ENCODE measurements around the gene AVPR2.

The AVPR2 gene

GRCh38 chrX:153926552-153926857 is 22.0 kb downstream of the AVPR2 start:
- no peak for DNase-seq (ENCODE audit: low read depth, low spot score)
- Histone ChIP-seq H3K4me1 (ENCODE audit: control insufficient read depth, insufficient read depth, low read length) (0 out of 2 replicates have a peak, but pooled peaks cover 1% of the 10 kb centered on the region), H3K9me3 (ENCODE audit: control insufficient read depth, insufficient read depth, low read length) (no peaks in the 10 kb centered on the region), H3K36me3 (ENCODE audit: control insufficient read depth, insufficient read depth, low read length) (peaks cover 12% of the 10 kb centered on the region), H3K27me3 (ENCODE audit: control insufficient read depth, insufficient read depth, low read length) (no peaks in the 10 kb centered on the region), H3K27ac (ENCODE audit: low read length) (no peak overlapping the region), H3K4me3 (ENCODE audit: low read length) (peak overlapping the region; percentile 48; the same call in 1 of the 2 replicates)
- no CpG with 5 or more reads among the region's 4 CpGs for WGBS (ENCODE audit: insufficient coverage, insufficient read length)

GRCh38 chrX:153926858-153927671 is 22.6 kb downstream of the AVPR2 start:
- H3K9me3 ChIP-seq (ENCODE audit: control insufficient read depth, insufficient read depth, low read length), result no peaks in the 10 kb centered on the region
- no peak for DNase-seq (ENCODE audit: low read depth, low spot score)
- no peaks in the 10 kb centered on the region for H3K27me3 ChIP-seq (ENCODE audit: control insufficient read depth, insufficient read depth, low read length)
- WGBS (ENCODE audit: insufficient coverage, insufficient read length), result no CpG with 5 or more reads among the region's 31 CpGs
- H3K4me3 ChIP-seq (ENCODE audit: low read length), result peak overlapping the region; percentile 68; the same call in 1 of the 2 replicates
- H3K27ac ChIP-seq (ENCODE audit: low read length), result no peak overlapping the region
- peaks cover 14% of the 10 kb centered on the region for H3K36me3 ChIP-seq (ENCODE audit: control insufficient read depth, insufficient read depth, low read length)
- H3K4me1 ChIP-seq (ENCODE audit: control insufficient read depth, insufficient read depth, low read length), result 0 out of 2 replicates have a peak, but pooled peaks cover 1% of the 10 kb centered on the region

- no CpG with 5 or more reads among the region's 8 CpGs for WGBS (ENCODE audit: insufficient coverage, insufficient read length)
These were observed 23.1 kb downstream of the AVPR2 start for GRCh38 chrX:153927672-153927921.

GRCh38 chrX:153927922-153928760 is 23.7 kb downstream of the AVPR2 start:
- DNase-seq (ENCODE audit: low read depth, low spot score), result peak; percentile 79
- Histone ChIP-seq H3K9me3 (ENCODE audit: control insufficient read depth, insufficient read depth, low read length) (no peaks in the 10 kb centered on the region), H3K27ac (ENCODE audit: low read length) (no peak overlapping the region), H3K27me3 (ENCODE audit: control insufficient read depth, insufficient read depth, low read length) (no peaks in the 10 kb centered on the region), H3K4me1 (ENCODE audit: control insufficient read depth, insufficient read depth, low read length) (0 out of 2 replicates have a peak, but pooled peaks cover 1% of the 10 kb centered on the region), H3K4me3 (ENCODE audit: low read length) (peak overlapping the region; percentile 68; the same call in 1 of the 2 replicates), H3K36me3 (ENCODE audit: control insufficient read depth, insufficient read depth, low read length) (peaks cover 14% of the 10 kb centered on the region)
- no CpG with 5 or more reads among the region's 76 CpGs for WGBS (ENCODE audit: insufficient coverage, insufficient read length)

More at GRCh38 chrX:153927672-153927921, 23.1 kb downstream of the AVPR2 start:
- no peaks in the 10 kb centered on the region for H3K9me3 ChIP-seq (ENCODE audit: control insufficient read depth, insufficient read depth, low read length)
- H3K4me1 ChIP-seq (ENCODE audit: control insufficient read depth, insufficient read depth, low read length), result 0 out of 2 replicates have a peak, but pooled peaks cover 1% of the 10 kb centered on the region
- no peak overlapping the region for H3K27ac ChIP-seq (ENCODE audit: low read length)
- no peak for DNase-seq (ENCODE audit: low read depth, low spot score)
- peaks cover 14% of the 10 kb centered on the region for H3K36me3 ChIP-seq (ENCODE audit: control insufficient read depth, insufficient read depth, low read length)
- H3K4me3 ChIP-seq (ENCODE audit: low read length), result peak overlapping the region; percentile 68; the same call in 1 of the 2 replicates
- H3K27me3 ChIP-seq (ENCODE audit: control insufficient read depth, insufficient read depth, low read length), result no peaks in the 10 kb centered on the region

- no peaks in the 10 kb centered on the region for H3K9me3 ChIP-seq (ENCODE audit: control insufficient read depth, insufficient read depth, low read length)
- no peak for DNase-seq (ENCODE audit: low read depth, low spot score)
- no peak overlapping the region for H3K27ac ChIP-seq (ENCODE audit: low read length)
- H3K27me3 ChIP-seq (ENCODE audit: control insufficient read depth, insufficient read depth, low read length), result no peaks in the 10 kb centered on the region
- peaks cover 14% of the 10 kb centered on the region for H3K36me3 ChIP-seq (ENCODE audit: control insufficient read depth, insufficient read depth, low read length)
- H3K4me3 ChIP-seq (ENCODE audit: low read length), result no peak overlapping the region
- 0 out of 2 replicates have a peak, but pooled peaks cover 1% of the 10 kb centered on the region for H3K4me1 ChIP-seq (ENCODE audit: control insufficient read depth, insufficient read depth, low read length)
- WGBS (ENCODE audit: insufficient coverage, insufficient read length), result no CpG with 5 or more reads among the region's 9 CpGs
These were observed 24.4 kb downstream of the AVPR2 start for GRCh38 chrX:153928846-153929245.

GRCh38 chrX:153929576-153929975 is 25.1 kb downstream of the AVPR2 start:
- no CpG with 5 or more reads among the region's 10 CpGs for WGBS (ENCODE audit: insufficient coverage, insufficient read length)
- no peaks in the 10 kb centered on the region for H3K9me3 ChIP-seq (ENCODE audit: control insufficient read depth, insufficient read depth, low read length)
- H3K27ac ChIP-seq (ENCODE audit: low read length), result no peak overlapping the region
- no peaks in the 10 kb centered on the region for H3K27me3 ChIP-seq (ENCODE audit: control insufficient read depth, insufficient read depth, low read length)
- H3K4me1 ChIP-seq (ENCODE audit: control insufficient read depth, insufficient read depth, low read length), result 0 out of 2 replicates have a peak, but pooled peaks cover 1% of the 10 kb centered on the region
- no peak for DNase-seq (ENCODE audit: low read depth, low spot score)
- peaks cover 14% of the 10 kb centered on the region for H3K36me3 ChIP-seq (ENCODE audit: control insufficient read depth, insufficient read depth, low read length)
- H3K4me3 ChIP-seq (ENCODE audit: low read length), result no peak overlapping the region

GRCh38 chrX:153930011-153930910 is 25.8 kb downstream of the AVPR2 start:
- Histone ChIP-seq H3K4me3 (ENCODE audit: low read length) (no peak overlapping the region), H3K27me3 (ENCODE audit: control insufficient read depth, insufficient read depth, low read length) (no peaks in the 10 kb centered on the region), H3K4me1 (ENCODE audit: control insufficient read depth, insufficient read depth, low read length) (0 out of 2 replicates have a peak, but pooled peaks cover 1% of the 10 kb centered on the region), H3K9me3 (ENCODE audit: control insufficient read depth, insufficient read depth, low read length) (no peaks in the 10 kb centered on the region), H3K36me3 (ENCODE audit: control insufficient read depth, insufficient read depth, low read length) (peaks cover 14% of the 10 kb centered on the region), H3K27ac (ENCODE audit: low read length) (no peak overlapping the region)
- no CpG with 5 or more reads among the region's 31 CpGs for WGBS (ENCODE audit: insufficient coverage, insufficient read length)
- DNase-seq (ENCODE audit: low read depth, low spot score), result no peak

GRCh38 chrX:153931151-153931550 is 26.7 kb downstream of the AVPR2 start:
- no peak for DNase-seq (ENCODE audit: low read depth, low spot score)
- H3K9me3 ChIP-seq (ENCODE audit: control insufficient read depth, insufficient read depth, low read length), result no peaks in the 10 kb centered on the region
- H3K4me3 ChIP-seq (ENCODE audit: low read length), result no peak overlapping the region
- no peaks in the 10 kb centered on the region for H3K27me3 ChIP-seq (ENCODE audit: control insufficient read depth, insufficient read depth, low read length)
- peaks cover 14% of the 10 kb centered on the region for H3K36me3 ChIP-seq (ENCODE audit: control insufficient read depth, insufficient read depth, low read length)
- no peak overlapping the region for H3K27ac ChIP-seq (ENCODE audit: low read length)
- WGBS (ENCODE audit: insufficient coverage, insufficient read length), result no CpG with 5 or more reads among the region's 8 CpGs
- 0 out of 2 replicates have a peak, but pooled peaks cover 1% of the 10 kb centered on the region for H3K4me1 ChIP-seq (ENCODE audit: control insufficient read depth, insufficient read depth, low read length)

GRCh38 chrX:153931748-153932147 is 27.3 kb downstream of the AVPR2 start:
- no peaks in the 10 kb centered on the region for H3K4me1 ChIP-seq (ENCODE audit: control insufficient read depth, insufficient read depth, low read length)
- no peaks in the 10 kb centered on the region for H3K27me3 ChIP-seq (ENCODE audit: control insufficient read depth, insufficient read depth, low read length)
- WGBS (ENCODE audit: insufficient coverage, insufficient read length), result no CpG with 5 or more reads among the region's 13 CpGs
- no peaks in the 10 kb centered on the region for H3K9me3 ChIP-seq (ENCODE audit: control insufficient read depth, insufficient read depth, low read length)
- no peak overlapping the region for H3K27ac ChIP-seq (ENCODE audit: low read length)
- H3K4me3 ChIP-seq (ENCODE audit: low read length), result no peak overlapping the region
- DNase-seq (ENCODE audit: low read depth, low spot score), result no peak
- H3K36me3 ChIP-seq (ENCODE audit: control insufficient read depth, insufficient read depth, low read length), result peaks cover 14% of the 10 kb centered on the region
